ENCODE measurements around the gene ABCA3. TPM values are rescaled to one million over a fixed set of nuclear protein-coding genes. Genes with fewer than 3 reads are reported as not detected.

ABCA3 gene
- total and polyA plus RNA-seq, 9 donors: 2.0 to 11.3 (median 6.9) TPM

DNA sequence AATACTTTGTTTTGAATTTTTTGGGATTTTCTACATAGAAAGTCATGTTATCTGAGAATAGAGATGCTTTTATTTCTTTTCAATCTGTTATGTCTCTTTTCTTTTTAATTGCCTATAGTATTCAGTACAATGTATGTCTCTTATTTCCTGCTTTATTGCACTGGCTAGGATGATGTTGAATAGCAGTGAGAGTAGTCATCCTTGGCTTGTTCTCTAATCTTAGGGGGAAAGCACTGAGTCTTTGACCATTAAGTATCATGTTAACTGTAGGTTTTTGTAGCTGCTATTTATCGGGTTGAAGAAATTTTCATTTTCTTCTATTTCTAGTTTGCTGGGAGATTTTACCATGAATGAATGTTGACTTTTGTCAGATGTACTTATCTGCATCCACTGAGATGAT lies 10.0 kb upstream of the ABCA3 start:
- no peak for TF ChIP-seq EP300 (IDR thresholded peaks at IDR 0.05)
- TF ChIP-seq, protein P1, sequence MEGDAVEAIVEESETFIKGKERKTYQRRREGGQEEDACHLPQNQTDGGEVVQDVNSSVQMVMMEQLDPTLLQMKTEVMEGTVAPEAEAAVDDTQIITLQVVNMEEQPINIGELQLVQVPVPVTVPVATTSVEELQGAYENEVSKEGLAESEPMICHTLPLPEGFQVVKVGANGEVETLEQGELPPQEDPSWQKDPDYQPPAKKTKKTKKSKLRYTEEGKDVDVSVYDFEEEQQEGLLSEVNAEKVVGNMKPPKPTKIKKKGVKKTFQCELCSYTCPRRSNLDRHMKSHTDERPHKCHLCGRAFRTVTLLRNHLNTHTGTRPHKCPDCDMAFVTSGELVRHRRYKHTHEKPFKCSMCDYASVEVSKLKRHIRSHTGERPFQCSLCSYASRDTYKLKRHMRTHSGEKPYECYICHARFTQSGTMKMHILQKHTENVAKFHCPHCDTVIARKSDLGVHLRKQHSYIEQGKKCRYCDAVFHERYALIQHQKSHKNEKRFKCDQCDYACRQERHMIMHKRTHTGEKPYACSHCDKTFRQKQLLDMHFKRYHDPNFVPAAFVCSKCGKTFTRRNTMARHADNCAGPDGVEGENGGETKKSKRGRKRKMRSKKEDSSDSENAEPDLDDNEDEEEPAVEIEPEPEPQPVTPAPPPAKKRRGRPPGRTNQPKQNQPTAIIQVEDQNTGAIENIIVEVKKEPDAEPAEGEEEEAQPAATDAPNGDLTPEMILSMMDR (IDR thresholded peaks at IDR 0.05): no peak
- no peaks in the 10 kb centered on the region for H3K4me1 ChIP-seq (ENCODE audit: insufficient read depth)
- 88 to 93% (median 89%) methylated on average over 1 of the region's 1 CpG for WGBS, 3 donors
- intact Hi-C loops (cut with DNase I): no loop called here
- DNase-seq: no peak
- no peak overlapping the region for H3K4me3 ChIP-seq
- no peaks in the 10 kb centered on the region for H3K36me3 ChIP-seq
- no peaks in the 10 kb centered on the region for H3K9me3 ChIP-seq
- no peak overlapping the region for H3K27ac ChIP-seq
- no peaks in the 10 kb centered on the region for H3K27me3 ChIP-seq

DNA sequence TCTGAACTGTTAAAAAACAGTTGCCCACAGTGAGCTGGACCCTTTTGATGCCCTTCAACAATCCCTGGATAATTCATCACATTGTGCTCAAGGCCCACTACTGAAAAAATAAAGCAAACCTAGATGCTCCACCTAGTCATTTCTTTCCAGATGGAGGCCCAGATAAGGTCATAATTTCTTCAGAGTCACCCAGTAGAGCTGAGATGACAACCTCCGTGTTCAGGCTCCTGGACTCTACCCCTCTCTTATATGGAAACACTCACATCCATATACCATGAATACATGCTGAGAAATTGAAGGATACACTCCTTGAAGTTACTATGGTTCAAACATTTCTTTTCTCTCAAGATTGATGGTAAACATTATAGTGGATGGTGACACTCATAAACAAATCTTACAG lies 2.7 kb upstream of the ABCA3 start:
- Histone ChIP-seq H3K27me3 (no peaks in the 10 kb centered on the region), H3K27ac (no peak overlapping the region), H3K4me1 (ENCODE audit: insufficient read depth) (peaks cover 14% of the 10 kb centered on the region), H3K9me3 (no peaks in the 10 kb centered on the region), H3K4me3 (no peak overlapping the region), H3K36me3 (no peaks in the 10 kb centered on the region)
- TF ChIP-seq POLR2A (IDR thresholded peaks at IDR 0.05) (no peak), EP300 (IDR thresholded peaks at IDR 0.05) (no peak)
- TF ChIP-seq, protein P1 (IDR thresholded peaks at IDR 0.05): no peak
- no peak for DNase-seq
- 84 to 93% (median 87%) methylated on average over 1 of the region's 1 CpG for WGBS, 3 donors
- intact Hi-C loops (cut with DNase I): loop anchor here in 2 of 4 donors (5.0 to 10.0 kb wide), 2 partner anchors 92 to 159 kb away; no protein-coding TSS in a partner anchor

DNA sequence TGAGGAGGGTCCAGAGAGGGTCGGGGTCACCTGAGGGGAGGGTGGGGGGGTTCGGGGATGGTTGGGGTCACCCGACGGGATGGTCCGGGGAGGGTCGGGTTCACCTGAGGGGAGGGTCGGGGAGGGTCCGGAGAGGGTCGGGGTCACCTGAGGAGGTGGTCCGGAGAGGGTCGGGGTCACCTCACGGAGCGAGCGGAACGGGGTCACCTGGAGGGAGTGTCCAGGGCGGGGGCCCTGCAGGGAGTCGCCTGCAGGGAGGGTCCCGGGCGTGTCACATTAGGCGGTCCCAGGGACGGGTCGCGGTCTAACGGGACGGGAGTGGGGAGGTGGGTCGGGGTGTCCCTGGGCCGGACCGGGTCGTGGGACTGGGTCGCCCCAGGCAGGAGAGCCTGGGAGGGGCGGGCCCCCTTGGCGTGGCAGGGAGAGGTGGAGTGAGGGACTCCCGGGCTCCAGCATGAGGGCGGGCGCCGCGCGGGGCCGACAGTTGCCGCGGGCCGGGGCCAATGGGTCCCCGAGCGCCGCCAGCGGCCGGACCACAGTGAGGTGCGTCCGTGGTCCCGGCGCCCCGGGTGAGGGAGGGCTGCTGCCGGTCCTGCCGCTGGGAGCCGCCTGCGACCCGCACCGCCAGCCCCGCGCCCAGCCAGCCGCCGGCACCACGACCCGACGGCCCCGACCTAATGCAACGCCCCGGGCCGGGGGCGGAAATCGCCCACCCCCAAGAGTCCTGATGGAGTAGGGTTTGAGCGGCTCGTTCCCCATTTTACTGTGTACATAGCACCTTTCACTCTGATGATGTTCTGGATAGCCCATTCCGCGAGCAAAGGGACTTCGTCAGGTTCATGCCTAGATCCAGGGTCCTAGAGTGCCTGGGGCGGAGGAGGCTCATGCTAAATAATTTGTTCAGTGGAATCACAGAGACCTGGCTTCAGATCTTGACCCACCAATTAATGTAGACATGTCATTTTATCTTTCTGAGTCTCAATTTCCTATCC lies 1.2 kb upstream of the ABCA3 start:
- no peaks in the 10 kb centered on the region for H3K9me3 ChIP-seq
- H3K27me3 ChIP-seq: no peaks in the 10 kb centered on the region
- H3K27ac ChIP-seq: peak overlapping the region in 1 of 2 donors; percentile 53
- H3K4me3 ChIP-seq: no peak overlapping the region
- intact Hi-C loops (cut with DNase I): loop anchor here (2.0 to 10.0 kb wide), 4 partner anchors 87 to 161 kb away; partner anchors contain the start of gene CCNF (in 1 of the 4)
- peaks cover 14% of the 10 kb centered on the region for H3K4me1 ChIP-seq (ENCODE audit: insufficient read depth)
- TF ChIP-seq, protein P1 (IDR thresholded peaks at IDR 0.05): no peak
- TF ChIP-seq POLR2A (IDR thresholded peaks at IDR 0.05) (no peak), EP300 (IDR thresholded peaks at IDR 0.05) (no peak)
- WGBS, 3 donors: 13 to 17% (median 14%) methylated on average over 69 to 77 of the region's 77 CpGs
- peak in 4 of 5 donors; percentile 29 to 58 (median 42) for DNase-seq
- H3K36me3 ChIP-seq: no peaks in the 10 kb centered on the region

DNA sequence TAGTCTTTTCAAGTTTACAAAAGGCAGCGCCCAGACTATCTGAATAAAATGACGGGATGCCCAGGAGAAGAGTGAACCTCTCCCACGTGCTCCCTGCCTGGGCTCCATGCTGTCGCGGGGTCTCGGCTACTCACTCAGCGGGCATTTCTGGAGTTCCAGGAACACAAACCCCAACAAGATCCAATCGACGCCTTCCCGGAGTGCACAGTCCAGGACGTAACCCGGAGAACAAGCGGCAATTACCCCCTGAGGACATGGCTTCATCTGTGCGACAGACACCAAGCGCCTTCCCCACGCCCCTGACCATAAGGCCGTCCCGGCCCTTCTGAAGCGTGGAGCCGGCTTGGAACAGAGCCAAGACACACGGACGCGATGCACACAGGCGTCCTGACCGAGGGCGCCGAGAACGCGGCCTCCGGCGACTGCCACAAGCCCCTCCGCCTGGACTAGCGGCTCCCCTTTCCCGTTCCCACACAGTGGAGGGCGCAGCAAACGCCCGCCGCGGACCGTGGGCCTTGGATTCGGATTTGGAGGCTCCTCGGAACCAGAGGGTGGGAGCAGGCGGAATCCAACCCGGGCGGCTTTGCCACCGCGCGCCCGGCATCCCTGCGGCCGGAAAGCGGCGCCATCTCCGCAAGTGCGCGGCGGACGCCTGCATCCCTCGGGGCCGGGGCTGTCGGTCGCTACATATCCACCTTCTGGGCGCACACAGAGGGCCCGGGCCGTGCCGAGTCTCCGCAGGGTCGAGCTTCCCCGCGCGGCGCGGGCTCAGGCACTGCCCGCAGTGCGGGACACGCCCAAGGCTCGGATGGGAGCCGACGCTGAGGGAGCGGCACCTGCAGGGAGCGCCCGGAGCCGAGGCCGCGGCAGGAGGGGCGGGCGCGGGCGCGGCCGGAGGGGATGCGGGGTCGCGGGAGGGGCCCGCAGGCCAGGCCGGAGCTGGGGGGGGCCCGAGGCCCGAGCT lies 725 bp downstream of the ABCA3 start:
- Histone ChIP-seq H3K27ac (no peak overlapping the region), H3K27me3 (no peaks in the 10 kb centered on the region), H3K36me3 (no peaks in the 10 kb centered on the region), H3K4me3 (peak overlapping the region; percentile 74), H3K4me1 (ENCODE audit: insufficient read depth) (peaks cover 14% of the 10 kb centered on the region), H3K9me3 (no peaks in the 10 kb centered on the region)
- intact Hi-C loops (cut with DNase I): loop anchor here (2.0 to 10.0 kb wide), 4 partner anchors 89 to 162 kb away; partner anchors contain the start of gene CCNF (in 1 of the 4)
- no peak for TF ChIP-seq POLR2A (IDR thresholded peaks at IDR 0.05)
- TF ChIP-seq EP300 (IDR thresholded peaks at IDR 0.05): no peak
- TF ChIP-seq, protein P1 (IDR thresholded peaks at IDR 0.05): no peak
- 2 to 7% (median 4%) methylated on average over 51 to 98 of the region's 98 CpGs for WGBS, 3 donors
- peak; percentile 52 to 70 (median 66) for DNase-seq
